Dedifferentiated amniotic fluid mesenchymal stem cell (primary cell): ENCODE results near the gene MYO1B.
A peak's percentile ranks its signal among the peaks of the same experiment; 100 is the strongest.

Source experiments
- DNase-seq: peaks from one replicate; pipeline ENCODE4 v3.0.0-alpha.2; 2016; ENCODE audit errors: extremely low spot score

Gene MYO1B

DNA sequence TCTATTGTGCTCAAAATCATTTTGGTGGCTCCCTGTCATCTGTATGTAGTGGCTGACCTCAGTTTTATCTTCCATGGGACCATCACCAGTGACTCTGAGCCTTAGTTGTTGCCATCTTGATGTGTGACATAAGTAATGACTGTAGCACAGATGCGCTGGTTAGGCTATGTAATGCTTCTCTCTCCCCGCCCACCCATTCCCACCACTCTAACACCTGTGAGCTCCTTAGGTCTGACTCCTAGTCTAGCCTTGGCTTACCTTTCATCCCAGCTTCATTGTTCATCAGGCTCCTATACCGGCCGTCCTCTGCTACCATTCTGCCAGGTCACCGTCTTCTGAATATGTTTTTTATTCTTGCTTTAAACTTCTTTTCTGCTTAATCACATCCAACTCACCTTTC, 17.2 kb downstream of the MYO1B start:
- DNase-seq = no peak

DNA sequence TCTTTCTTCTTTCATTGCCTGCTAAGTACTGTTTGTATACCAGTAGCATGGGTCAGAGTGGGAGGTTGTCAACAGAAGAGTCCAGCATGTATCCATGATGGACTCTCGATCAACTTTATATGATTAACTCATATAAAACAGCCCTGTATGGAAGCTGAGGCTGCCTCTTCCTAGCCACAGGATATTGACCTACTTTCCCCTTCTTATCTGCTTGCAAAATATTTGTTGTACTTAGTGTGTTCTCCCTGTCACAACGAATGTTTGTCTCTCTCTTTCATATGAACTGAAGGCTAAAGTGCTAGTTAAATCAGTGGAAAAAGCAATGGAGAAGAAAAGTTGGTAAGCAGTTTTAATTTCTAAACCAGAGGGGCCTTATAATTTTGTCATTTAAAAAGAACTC, 17.8 kb downstream of the MYO1B start:
- no peak for DNase-seq

DNA sequence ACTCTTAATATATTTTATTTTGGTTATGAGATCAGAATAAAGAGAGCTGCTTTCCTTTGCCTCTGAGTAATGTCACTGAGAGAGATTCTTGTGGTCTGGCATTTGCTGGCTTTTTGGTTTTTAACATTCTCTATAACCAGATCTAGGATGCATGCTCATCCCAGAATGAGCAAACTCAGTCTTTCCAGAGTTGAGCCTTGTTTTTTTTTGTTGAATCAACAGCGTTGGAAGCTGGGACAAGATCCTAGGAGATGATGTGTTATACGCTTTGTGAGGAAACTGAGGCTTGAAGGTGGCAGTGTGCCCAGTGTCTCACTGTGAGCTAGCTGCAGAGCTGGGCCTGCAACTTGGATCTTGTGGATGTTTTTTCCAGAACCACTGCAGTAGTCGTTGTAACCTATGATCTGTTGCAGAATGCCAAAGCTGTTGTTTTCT, 19.5 kb downstream of the MYO1B start:
- DNase-seq = peak; percentile 87

DNA sequence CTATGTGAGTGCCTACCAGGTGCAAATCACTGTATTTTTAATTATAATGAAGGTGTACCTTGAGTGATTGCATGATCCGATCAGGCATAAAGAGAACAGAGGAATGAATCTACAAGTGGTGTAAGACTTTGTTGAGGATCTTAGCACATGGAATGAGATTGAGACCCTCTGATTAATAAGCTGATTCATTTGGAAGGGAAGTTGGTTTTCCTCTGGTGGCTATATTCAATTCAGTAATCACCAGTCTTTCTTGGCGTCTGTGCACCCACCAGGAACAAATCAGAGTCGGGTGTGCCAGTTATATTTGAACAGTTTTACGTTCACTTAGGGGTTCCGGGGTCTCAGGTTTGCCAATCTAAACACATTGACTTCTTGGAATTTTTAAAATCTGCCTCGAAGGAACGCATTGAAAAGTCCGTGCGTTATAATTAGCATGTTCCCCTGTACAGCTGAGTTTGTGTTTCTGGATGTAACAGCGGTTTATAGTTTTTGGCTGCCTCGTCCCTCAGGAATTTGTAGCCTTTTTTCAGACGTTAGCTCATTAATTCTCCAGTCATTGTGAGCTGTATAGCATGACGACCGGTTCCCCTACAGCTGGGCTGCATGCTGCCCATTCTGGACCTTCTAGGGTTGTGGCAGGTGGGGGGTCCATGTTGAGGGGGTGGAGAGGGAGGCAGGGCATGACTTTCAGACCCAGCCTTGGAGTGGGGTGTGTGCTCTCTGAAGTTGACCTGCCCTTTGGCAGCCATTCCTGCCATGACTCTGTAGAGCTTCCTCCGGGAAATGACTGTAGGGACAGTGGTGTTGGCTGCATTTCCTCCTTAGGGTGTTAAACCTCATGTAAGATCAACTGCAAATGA, 20.3 kb downstream of the MYO1B start:
- DNase-seq = peak; percentile 62

DNA sequence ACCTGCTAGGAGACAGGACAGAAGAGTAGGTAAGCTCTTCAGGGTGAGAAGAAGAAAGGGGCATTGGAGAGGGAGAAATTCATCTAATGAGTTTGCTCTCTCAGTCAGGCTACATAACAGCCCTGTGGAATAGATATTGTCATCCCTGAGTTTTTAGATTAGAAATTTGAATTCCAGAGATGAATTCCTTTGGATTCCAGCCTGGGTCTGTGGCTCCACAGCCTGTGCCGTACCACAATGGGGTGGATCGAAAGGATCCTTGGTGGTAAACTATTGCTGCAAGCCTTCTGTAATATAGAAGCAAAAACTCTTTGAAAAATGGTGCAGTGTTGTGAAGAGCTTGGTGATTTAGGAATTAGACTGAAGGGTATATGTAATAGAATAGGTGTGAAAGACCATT, 21.0 kb downstream of the MYO1B start:
- DNase-seq = no peak

DNA sequence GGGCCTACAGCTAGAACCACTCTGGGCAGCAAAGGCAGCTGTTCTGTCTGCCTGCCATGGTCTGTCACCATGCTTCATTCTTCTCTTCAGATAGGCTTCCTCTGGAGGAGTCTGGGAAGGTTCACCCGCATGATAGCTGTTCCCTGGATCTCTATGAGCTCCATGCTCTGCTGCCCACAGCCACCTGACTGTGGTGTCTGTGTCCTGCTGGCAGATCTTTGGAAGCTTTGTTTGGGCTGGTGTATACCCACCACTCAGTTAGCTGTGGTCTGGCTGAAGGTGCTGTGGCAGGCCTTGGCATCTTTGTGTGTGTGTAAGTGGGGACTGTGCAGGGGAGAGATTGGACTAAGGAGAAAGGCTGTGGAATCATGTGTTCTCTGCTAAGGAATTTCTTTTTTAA, 23.4 kb downstream of the MYO1B start:
- DNase-seq = no peak

DNA sequence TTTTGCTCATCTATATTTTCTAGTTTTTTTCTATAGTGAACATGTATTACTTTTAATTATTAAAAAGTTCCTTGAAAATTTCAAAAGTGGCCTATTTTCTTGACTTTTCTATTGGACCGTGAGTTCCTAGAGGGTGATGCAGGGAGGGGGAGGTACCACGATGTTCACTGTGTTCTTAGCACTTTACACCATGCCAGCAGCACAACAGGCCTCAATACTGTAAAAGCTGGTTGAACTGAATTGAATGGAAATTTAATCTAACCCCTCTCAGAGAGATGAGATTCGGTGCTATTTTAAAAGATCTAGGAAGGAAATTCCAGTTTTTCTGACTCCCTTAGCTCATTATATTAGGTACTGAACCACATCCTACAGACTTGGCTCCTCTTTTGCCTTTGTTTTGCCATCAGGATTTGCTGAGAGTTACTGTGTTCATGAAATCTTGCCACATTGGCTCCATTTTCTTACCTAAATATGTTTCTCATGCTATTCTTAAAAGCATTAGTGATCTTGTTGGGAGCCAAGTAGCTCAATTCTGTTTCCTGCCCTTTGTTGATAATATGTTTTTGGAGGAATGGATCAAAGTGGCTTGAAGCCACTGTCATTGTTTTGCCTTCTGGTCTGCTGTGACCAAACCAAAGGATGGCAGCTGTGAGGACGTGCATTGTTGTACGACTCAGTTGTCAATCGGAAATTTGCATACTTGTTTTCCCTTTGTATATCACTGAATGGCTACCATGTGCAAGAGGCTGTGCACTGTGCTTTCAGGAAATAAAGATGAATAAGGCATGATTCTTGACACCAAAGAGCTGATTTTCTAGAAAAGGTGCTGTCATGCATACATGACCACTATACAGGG, 25.3 kb downstream of the MYO1B start:
- no peak for DNase-seq

DNA sequence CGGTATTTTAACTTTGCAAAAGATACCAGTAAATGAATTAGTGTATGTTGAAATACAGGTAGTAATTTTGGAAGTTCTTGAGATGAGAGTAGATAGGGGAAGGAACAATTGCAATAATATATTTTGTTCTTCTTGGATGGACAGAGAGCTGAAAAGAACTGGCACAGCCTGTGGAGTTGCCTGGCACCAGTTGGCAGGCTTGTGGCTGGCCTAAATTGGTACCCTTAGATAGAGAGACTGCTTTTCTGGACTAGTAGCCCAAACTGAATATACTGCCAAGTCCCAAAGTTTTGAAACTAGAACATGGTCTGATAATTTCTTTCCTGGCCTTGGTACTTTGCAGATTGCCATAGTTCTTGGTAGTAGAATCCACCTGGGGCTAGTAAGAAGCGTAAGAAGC, 26.9 kb downstream of the MYO1B start:
- no peak for DNase-seq

DNA sequence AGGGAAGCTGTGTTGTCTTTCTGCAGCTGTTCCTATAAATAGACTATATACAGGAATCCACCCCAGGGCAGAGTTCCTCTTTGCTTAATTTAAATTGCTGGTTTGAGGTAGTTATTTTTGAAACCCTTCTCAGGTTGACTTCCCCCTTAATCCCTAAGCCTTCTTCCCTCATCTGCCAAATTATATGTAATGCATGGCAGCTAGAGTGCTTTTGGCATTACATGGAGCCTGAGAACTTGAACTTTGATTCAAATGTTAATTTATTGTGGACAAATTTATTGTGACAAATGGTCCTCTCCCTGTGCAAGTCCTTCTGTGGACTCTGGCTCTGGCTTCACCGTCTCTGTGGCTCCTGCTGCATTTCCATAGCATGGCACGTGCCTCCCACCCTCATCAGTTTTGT, 29.2 kb downstream of the MYO1B start:
- DNase-seq = no peak

DNA sequence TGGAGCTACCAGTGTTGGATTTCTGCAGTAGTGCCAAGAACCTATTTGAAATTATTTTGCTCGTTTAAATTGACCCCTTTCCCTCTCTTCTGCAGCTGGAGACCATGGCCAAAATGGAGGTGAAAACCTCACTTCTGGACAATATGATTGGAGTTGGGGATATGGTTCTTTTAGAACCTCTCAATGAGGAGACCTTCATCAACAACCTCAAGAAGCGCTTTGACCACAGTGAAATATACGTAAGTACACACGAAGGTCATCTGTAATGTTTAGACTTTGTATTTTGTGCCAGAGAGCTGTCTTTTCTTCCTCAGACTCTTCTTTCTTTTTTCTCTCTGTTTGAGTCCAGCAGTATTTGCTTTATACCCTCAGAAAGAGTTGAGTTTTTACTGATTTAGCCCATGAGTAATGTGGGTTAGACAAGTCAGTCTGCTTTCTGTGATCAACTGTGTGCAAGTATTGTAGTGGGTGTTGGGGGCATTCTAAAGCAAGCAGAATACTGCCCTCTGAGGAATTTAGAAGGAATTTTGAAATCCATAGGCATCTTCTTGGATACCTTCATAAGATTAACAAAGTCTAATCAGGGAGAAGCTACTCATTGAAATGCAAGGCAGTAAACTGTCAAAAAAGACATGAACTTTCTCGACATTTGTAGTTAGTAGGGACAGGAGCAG, 31.7 kb downstream of the MYO1B start:
- DNase-seq = no peak

DNA sequence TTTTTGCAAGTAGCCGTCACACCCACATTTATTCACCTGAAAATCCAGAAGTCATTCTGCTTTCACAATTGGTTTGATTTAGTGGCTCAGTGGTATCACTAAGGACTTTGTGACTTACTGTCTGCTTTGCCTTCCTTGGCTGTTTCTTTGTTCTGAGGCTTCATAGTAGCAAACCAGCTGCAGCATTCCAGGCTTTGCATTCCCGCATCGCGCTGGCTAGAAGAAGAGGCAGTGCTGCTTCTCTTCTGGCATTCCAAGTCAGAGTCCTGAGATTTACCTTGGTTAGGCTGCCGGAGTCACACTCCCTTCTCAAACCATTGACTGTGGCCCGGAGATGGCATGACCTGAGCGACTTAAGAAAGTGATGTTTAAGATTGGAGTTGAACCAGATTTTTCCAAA, 35.1 kb downstream of the MYO1B start:
- DNase-seq = no peak

DNA sequence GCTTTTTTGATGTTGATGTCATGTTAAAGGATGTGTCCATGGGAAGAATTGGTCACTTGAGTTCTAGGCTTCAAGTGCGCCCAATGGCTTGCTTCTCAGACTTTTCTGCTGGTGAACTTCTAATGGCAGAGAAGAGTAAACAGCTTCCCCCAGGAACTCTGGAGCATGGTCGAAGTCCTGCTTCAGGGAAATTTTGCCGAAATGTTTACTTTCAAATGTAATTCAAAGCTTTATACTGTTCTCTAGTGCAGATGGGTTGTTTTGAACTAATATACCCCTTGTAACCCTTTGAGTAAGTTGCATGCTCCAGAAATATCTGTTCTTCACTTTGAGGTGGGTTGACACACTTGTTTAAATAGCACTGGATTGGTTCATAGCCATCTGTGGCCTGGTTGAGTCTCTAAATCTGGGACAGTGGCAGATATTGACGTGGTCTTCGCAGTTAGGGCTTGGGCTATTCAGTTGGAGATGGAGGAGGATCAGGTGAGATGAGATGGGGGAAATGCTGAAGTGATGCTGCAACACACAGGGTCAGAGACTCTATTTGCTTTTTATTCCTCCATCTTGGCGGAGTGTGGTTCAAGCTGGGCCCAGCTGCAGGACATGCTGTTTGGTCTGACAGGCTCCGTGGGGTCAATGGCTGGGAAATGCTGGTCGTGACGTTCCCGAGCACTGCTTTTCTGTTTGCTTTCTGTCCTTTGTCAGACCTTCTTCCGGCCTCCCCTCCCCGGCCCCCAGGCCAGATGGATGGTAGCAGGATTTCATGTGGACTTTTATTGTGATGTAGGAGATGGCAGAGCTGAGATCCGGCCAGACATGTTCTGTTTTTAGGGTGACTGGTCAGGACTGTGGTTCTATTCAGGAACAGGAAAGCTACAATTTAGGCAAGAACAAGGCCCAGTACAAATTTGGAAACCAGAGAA, 35.9 kb downstream of the MYO1B start:
- DNase-seq = no peak

DNA sequence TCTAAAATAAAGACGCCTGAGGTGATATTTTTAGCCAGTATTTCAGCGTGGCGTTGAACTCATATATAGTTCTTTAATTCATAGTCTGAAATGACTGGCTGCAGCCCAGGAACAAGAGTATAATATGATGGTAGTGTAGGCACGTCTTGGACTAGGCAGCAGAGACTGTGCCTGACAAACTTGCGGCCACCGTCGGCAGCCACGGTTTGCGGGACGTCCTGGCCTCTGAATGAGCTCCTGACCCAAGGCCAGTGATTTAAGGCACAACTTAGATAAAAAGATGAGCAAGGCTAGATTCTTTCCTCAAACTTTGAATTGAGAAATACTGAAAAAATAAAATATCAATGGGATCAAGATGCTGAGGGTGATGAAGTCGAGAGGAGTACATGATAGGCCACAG, 40.0 kb downstream of the MYO1B start:
- DNase-seq = no peak

DNA sequence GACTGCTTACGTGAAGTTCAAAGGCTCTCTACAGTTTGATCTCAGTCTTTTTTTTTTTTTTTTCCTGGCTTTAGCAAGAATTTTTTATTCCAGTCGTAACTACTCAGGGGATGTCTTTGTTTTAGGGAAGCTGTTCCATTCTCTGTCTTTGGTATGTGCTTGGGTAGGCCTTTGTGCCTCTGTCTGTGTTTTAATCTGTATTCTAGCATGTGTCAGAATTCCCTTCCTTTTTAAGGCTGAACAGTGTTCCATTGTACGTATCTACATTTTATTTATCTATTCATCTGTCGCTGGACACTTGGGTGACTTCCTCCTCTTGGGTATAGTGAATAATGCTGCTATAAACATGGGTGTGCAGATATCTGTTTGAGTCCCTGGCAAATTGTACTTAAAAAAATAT, 42.6 kb downstream of the MYO1B start:
- DNase-seq = no peak

DNA sequence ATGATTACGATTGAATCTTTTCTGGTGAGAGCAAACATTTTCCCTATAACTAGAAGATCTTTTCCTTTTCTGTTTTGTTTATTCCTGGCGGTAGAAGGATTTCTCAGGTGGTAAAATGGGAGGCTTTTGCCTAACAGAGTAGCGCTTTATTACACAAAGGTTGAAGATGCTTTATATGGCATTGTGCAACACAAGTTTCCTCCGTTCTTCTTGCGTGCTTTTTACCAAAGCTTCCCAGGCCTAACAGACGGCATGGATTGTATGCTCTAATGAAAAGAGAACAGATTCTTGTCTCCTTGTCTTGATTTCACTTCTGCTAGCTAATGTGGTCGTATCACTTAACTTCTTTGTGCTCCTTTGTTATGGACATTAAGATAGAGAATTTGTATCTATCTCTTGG, 43.8 kb downstream of the MYO1B start:
- no peak for DNase-seq

DNA sequence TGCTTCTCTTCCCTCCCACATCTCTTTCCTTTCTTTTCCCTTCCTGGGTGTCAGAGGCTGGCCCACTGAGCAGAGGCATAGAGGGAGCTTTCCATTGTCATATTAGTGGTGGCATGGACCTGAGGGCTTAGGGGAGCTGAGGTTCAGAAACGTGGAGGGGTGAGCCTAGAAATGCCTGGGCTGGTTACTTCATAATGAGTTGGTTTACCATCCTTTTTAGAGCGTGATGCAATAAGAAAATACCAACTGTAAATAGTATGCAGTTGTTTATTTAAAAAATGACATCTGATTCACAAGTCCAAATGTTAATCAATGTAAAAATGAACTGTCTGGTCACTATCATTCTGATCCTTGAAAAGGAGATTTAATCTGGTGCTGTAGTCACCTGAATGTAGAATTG, 46.3 kb downstream of the MYO1B start:
- no peak for DNase-seq

DNA sequence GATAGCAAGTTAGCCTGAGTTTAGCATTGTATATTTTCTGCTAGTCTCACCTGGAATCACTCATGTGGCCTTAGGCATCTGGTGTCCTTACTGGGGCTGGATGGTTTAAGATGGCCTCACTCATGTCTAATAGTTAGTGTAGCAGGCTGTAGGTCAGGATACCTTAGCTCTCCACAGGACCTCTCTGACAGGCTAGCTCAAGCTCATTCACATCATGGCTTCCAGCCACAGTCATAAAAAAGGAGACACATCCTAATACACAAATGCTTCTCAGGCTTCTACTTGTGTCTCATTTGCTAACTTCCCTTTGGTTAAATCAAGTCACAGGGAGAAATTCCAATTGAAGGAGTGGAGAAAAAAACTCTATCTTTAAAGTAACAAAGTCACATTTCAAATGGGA, 47.7 kb downstream of the MYO1B start:
- DNase-seq = no peak

DNA sequence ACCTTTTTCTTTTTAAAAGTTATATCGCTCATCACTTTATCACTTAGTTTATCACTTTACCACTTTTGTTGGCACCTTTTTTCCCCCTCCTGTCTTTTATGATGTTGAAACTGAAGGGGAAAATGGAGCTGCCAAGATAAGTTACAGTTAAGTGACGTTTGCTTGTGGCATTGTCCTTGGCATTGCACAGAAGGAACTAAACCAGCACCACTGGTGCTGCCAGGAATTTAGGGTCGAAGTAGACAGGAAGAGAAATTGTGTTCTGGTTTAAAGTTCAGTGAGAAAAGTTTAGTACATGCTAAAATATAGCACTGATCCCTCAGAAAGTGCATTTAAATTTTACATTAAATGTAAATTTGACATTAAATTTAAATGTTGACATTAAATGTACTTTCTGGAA, 49.9 kb downstream of the MYO1B start:
- DNase-seq = no peak

DNA sequence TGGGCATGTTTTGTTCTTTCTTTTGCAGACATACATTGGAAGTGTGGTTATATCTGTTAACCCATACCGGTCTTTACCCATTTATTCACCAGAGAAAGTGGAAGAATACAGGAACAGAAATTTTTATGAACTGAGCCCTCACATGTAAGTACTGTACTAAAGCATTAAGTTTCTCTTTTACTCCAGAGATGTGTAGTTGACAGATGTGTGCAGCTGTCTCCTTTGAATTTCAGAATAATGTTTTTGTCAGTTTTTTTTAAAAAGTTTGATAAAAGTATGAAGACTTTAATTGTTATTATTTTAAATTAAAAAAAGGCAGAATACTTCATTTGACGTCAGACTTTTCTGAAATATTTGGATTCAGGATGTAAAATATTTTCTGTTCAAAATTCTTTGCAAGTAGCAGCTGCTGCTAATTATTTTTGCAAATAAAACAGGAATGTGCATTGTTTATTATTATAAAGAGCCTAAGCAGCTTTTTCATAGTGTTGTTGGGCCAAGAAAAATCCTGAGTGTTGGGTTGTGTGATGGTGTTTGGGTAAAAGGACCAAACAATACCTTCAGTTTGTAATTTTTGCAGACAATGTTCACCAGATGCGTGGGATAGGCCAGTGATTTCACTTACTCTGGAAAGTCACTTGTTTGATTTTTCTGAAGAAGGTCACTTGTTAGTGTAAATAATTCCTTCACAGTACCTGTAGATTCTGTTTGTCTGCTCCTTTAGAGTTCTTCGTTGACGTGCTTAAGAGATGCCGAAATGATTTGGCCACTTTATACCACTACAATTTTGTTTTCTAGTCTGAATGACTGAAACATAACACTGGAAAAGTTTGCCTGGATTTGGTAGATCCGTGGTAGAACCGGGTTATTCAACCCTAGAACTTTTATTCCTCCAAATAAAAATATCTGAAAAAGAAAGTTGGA, 51.1 kb downstream of the MYO1B start:
- DNase-seq = no peak

DNA sequence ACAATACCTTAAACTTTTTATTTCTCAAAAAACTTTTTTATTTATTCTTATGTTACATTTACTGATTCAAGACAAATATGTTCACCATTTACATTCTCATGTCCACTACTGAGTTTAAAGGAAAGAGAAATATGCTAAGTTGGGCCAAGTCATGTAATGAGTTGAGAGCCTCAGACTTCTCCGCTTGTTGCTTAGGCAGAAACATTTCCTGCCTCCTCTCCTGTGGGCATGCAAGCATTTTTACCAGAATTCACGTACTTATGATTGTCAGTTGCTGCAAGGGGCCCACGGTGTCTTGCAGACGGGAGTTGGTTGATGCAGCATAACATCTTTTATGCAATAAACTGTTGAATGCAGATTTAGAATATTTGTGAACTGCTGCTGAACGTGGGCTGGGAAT, 51.8 kb downstream of the MYO1B start:
- no peak for DNase-seq
